NCI-H1092 treated with DMSO at 0.1 percent for 48 hours (cell line): Measurements from ENCODE around the gene ZNF337.
"Not testable (repeated sequence)": the region's sequence is repeated elsewhere in the genome, so short reads cannot be mapped to it uniquely, and the experiment has no call there.

Experiments
- DNase-seq: peaks from one replicate; lab custom pipeline; 2025; lab: John Stamatoyannopoulos, UW

The ZNF337 gene

DNA sequence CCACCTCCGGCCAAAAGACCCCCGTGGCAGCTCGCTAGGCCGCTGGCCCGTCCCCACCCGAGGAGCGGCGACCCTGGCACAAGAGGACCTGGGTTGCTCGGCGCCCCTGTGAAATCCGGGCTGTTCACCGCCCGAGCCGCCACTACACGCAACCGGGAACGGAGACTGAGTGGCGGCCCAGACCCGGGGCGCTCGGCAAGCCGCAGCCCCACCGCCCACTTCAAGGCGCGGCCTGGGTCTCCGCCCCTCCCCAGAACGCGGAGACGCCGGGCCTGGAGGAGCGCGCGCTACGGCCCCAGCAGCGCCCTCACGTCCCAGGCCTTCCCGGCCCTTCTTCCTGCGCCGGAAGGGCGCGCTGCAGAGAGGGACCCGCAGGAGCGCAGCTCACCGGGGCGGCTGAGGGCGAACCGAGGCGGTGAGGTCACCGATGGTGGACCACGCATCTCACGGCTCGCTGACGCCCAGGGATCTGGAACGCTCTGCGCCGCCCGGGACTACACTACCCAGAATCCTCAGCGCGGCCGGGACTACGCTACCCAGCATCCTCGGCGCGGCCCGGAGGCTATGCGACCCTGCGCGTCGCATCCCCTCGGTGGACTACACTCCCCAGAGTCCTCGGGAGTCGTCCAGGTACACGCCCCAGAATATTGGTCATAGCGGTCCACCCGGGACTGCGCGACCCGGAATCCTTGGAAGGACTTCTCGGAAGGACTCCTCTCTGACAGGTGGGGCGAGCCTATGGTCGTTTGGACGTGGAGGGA is at the start of gene ZNF337:
Gene ZNF337, minus strand, starts transcription at position 483 of the 761 bp plus-strand sequence. CDS start 10,436 bp downstream, outside the sequence.
- peak; percentile 94 for DNase-seq

DNA sequence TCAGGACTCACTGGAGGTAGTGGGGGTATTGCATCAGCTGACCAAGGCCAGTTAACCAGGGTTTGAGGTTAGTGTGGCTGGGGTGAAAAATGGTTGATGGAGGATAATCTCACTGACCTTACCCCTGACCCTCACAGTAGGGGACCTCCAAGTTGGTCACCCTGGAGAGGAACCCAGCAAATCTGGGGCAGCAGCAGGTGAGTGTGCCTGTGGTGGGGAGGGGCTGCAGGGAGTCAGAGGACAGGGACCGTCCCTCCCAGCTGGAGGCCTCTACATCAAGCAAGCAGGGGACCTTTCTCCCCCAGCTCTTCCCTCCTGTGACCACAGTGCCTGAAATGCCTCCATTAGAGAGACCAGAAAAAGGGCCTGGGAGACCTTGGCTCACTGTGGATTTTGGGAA is 49.1 kb upstream of the ZNF337 start:
- no peak for DNase-seq

DNA sequence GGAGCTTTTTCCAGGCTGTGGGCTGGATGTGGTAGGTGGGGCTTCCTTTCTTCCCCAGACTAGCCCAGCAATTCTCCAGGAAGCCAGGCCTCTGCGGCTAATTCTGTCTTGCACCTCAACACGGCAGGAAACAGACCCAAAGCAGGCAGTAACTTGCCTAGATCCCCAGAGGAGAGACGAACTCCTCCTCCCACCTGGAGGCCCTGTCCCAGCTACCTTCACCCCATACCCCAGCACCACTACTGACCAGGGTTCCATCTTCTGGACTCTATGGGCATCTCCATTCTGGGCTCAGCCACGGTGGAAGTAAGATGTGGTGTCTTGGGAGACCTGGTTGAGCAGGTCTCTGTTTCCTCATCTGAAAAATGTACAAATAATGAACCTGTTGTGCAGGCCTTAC is 48.4 kb upstream of the ZNF337 start:
- DNase-seq, result no peak

DNA sequence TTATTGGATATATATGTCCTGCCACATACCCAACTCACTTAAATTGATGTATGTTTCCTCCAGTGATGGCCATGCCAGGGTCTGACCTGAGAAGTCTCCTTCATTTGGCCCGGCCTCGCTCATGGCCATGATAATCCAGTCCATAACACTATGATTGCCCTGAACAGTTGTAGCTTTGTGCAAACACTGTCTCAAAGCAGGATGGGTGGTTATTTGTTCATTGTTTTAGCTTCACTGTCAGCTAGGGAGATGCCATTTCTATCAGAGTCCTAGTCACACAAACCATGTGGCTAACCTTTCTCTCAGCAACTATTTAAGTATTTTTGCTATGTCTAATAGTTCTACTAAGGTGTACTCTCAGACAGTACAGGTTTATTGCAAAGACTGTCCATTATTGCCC is 47.6 kb upstream of the ZNF337 start:
- no peak for DNase-seq

DNA sequence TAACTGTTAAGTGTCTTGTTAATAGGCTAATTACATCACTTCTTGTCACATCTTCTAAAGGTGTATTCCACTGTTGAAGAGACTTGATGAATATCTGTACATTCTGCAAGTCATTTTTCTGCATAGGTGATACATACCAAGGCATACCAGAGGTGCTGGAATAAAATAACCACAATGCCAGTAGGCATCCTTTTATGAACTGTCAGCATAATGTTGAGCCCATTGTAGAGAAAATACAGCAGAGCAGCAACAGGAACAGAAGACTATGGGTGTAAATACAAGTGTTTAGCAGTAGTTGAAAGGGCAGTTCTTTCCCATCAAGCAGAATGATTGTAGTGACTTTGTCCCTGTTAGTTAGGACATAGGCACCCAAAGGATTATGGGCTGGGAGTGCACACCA is 44.4 kb upstream of the ZNF337 start:
- no peak for DNase-seq

DNA sequence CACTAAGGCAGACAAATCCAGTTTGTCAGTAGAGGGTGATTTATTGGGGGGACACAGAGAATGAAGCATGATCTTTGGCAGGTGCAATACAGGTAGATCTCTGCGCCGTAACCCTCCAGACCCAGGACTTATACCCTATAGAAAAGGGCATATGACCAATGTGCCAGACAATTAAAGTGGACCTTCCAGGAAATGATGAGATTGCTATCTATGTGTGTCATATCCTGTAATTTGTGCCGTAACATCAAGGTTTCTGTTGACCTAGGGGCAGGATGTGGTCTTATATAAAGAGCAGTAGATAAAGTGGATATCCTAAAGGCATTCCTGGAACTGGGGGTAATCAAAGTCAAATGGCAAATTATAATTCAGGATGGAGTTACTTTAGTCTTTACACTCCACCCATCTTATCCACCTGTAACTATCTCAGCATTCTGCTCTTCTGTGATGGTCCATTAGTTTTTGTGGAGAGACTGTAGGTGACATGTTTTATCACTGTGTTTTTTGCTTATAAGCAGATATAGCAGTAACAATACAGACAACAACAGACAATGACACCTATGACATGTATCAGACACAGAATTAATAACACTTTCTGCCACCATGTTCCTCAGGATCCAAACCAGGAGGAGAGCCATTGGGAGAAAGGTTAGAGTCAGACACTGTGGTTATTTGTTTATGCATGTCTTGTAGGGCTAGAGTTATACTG is 43.1 kb upstream of the ZNF337 start:
- no peak for DNase-seq

DNA sequence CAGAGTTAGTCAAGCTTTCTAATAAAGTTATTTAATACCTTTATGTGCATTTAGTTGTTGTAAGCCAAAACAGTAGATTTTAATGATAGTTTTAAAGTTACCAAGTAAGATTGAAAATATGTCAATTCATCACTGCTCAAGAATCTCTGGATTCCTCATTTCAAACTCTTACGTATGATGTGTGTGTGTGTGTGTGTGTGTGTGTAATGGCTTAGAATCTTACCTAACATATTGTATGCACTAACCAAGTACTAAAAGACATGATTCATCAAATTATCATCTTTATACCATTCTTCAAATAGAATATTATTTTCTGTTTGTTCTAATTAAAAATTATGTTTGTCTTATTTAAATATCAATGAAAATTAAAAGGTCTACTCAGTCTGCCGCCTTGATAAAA is 41.5 kb upstream of the ZNF337 start:
- no peak for DNase-seq

DNA sequence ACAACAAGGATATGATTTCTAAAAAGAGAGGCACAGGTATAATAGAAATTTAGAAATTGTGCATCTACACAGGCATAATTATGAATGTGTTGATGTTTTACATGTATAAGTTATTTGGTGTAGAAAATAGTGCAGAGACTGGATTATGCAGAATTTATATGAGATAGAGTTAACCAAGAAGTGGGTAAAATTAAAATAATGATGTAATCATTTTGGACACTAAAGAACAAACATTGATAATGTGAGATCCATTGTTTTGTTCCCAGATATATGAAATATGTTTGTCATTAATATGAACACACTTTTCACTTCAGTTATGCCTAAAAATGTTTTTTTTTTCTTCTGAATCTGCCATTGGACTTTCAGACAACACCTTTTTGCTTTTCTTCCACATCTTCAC is 37.2 kb upstream of the ZNF337 start:
- DNase-seq, result no peak

DNA sequence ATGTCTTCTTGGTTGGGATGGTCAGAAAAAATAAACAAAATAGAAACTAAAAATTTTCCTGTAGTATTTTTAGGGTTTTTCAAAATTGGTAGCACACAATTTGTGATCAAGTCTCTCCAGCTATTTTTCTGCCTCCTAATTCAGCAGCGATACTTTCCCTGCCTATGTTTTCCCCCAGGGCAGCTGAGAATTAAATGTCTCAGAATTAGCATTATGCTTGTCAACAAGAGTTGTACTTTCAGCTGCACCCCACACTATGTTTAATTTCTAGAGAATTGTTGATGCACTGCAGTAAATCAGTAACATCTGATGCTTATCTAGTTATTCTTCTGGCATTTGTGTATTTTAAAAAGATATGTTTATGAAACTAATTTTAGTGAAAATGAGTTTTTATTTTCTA is 34.2 kb upstream of the ZNF337 start:
- no peak for DNase-seq

DNA sequence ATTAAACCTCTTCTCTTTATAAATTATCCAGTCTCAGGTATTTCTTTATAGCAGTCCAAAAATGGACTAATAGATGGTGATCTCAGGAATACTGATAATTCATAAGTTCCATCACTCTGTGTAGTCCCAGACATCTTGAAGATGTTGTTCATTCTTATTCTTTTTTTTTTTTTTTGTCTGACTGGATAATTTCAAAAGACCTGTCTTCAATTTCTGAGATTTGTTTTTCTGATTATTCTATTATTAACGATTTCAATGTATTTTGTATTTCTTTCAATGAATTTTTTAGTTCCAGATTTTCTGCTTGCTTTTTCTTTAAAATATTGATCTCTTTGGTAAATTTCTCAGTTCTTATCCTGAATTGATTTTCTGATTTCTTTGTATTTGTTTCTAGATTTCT is 29.7 kb upstream of the ZNF337 start:
- no peak for DNase-seq

DNA sequence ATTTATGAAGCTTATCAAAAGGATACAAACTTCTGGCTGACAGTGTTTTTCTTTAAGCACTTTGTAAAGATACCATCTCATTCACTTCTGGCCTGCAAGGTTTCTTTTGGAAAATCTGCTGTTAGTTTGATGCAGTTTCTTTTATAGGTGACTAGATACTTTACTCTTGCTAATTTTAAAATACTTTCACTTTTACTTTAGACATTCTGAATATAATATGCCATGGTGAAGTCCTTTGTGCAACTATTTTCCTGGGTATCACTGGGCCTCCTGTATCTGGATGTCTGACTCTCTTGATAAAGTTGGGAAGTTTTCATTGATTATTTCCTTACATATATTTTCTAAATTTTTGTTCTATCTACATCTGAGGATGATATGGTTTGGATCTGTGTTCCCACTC is 29.0 kb upstream of the ZNF337 start:
- no peak for DNase-seq

DNA sequence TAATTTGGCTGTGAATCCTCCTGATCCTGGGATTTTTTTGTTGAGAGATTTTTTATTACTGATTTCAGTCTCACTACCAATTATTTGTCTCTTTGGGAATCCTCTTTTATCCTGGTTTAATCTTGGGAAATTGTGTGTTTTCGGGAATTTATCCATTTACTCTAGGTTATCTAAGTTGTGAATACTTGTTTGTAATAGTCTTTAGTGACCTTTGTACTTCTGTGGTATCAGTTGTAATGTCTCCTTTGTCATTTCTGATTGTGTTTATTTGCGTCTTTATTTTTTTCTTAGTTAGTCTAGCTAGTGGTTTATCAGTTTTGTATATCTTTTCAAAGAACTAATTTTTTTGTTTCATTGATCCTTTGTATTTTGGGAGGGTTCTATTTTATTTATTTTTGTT is 27.3 kb upstream of the ZNF337 start:
- no peak for DNase-seq

DNA sequence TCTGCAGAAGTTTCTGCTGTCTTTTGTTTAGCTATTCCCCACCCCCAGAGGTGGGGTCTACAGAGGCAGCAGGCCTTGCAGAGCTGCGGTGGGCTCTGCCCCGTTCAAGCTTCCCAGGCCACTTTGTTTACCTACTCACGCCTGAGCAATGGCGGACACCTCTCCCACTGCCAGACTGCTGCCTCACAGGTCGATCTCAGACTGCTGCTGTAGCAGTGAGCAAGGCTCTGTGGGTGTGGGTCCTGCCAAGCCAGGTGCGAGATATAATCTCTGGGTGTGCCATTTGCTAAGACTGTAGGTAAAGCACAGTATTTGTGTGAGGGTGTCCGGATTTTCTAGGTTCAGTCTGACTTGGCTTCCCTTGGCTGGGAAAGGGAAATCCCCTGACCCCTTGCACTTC is 23.6 kb upstream of the ZNF337 start:
- DNase-seq, result no peak

DNA sequence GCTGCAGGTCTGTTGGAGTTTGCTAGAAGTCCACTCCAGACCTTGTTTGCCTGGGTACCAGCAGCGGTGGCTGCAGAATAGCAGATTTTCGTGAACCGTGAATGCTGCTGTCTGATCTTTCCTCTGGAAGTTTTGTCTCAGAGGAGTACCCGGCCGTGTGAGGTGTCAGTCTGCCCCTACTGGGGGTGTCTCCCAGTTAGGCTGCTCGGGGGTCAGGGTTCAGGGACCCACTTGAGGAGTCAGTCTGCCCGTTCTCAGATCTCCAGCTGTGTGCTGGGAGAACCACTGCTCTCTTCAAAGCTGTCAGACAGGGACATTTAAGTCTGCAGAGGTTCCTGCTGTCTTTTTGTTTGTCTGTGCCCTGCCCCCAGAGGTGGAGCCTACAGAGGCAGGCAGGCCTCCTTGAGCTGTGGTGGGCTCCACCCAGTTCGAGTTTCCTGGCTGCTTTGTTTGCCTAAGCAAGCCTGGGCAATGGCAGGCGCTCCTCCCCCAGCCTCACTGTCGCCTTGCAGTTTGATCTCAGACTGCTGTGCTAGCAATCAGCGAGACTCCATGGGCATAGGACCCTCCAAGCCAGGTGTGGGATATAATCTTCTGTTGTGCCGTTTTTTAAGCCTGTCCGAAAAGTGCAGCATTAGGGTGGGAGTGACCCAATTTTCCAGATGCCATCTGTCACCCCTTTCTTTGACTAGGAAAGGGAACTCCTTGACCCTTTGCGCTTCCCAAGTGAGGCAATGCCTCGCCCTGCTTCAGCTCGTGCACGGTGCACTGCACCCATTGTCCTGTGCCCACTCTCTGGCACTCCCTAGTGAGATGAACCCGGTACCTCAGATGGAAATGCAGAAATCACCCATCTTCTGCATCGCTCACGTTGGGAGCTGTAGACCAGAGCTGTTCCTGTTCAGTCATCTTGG is 22.5 kb upstream of the ZNF337 start:
- DNase-seq, result not testable (repeated sequence)

DNA sequence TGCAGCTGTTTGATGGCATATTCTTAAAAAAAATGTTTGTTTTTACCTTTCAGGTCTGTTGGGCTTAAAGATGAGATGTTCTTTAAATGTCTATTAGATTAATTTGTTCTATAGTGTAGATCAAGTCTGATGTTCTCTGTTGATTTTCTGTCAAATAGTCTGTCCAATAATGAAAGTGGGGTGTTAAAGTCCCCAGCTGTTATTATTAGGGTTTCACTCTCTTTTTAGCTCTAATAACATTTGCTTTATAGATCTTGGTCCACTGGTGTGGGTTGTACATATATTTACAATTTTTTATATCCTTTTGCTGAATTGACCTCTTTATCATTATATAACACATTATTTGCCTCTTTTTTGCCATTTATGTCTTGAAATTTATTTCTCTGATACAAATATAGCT is 11.0 kb upstream of the ZNF337 start:
- DNase-seq, result no peak

DNA sequence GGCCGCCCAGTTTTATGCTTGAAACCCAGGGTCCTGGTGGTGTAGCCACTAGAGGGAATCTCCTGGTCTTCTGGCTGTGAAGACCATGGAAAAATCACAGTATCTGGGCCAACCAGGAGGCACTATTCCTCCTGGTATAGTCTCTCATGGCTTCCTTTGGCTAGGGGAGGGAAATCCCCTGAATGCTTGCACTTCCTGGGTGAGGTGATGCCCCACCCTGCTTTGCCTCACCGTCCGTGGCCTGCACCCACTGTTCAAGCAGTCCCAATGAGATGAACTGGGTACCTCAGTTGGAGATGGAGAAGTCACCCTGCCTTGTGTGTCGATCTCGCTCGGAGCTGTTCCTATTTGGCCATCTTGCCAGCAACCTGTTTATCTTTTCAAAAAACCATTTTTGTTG is 10.1 kb upstream of the ZNF337 start:
- no peak for DNase-seq

DNA sequence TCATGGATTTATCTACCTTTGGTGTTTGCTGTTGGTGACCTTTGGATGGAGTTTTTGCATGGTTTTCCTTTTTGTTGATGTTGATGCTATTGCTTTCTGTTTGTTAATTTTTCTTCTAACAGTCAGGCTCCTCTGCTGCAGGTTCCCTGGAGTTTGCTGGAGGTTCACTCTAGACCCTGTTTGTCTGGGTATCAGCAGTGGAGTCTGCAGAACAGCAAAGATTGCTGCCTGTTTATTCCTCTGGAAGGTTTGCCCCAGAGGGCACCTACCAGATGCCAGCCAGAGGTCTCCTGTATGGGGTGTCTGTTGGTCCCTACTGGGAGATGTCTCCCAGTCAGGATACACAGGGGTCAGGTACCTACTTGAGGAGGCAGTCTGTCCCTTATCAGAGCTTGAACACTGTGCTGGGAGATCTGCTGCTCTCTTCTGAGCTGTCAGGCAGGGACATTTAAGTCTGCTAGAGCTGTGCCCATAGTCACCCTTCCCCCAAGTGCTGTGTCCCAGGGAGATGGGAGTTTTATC is 9.2 kb upstream of the ZNF337 start:
- no peak for DNase-seq

DNA sequence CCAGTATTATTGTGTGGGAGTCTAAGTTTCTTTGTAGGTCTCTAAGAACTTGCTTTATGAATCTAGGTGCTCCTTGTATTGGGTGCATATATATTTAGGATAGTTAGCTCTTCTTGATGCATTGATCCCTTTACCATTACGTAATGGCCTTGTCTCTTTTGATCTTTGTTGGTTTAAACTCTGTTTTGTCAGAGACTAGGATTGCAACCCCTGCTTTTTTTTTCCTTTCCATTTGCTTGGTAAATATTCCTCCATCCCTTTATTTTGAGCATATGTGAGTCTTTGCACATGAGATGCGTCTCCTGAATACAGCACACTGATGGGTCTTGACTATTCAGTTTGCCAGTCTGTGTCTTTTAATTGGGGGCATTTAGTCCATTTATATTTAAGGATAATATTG is 7.7 kb upstream of the ZNF337 start:
- not testable (repeated sequence) for DNase-seq

DNA sequence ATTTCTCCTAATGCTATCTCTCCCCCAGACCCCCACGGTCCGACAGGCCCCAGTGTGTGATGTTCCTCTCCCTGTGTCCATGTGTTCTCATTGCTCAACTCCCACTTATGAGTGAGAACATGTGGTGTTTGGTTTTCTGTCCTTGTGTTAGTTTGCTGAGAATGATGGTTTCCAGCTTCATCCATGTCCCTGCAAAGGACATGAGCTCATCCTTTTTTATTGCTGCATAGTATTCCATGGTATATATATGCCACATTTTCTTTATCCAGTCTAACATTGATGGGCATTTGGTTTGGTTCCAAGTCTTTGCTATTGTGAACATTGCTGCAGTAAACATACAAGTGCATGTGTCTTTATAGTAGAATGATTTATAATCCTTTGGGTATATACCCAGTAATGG is 4.2 kb upstream of the ZNF337 start:
- not testable (repeated sequence) for DNase-seq

DNA sequence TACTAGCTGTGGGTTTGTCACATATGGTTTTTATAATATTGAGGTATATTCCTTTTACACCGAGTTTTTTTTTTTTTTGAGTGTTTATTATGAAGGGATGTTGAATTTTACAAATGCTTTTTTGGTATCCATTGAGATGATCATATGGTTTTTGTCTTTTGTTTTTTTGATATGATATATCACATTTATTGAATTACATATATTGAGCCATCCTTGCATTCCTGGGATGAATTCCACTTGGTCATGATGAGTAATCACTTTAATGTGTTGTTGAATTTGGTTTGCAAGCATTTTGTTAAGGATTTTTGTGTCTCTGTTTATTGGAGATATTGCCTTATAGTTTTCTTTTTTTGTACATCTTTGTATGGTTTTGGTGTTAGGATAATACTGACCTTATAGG is 3.3 kb upstream of the ZNF337 start:
- no peak for DNase-seq

DNA sequence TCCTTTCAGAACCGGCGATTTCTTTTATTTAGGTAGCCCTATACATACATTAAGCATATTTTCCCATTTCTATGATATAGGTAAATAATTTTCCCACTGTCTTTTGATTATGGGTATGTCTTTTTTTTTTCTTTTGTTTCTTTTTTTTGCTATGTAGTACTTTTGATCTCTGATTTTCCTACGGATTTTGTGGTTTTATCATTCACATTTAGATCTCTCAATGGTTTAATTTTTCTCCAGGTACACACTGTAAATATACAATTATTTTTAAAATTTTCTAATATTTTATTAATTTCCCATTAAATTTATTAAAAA is 436 bp upstream of the ZNF337 start:
- no peak for DNase-seq

DNA sequence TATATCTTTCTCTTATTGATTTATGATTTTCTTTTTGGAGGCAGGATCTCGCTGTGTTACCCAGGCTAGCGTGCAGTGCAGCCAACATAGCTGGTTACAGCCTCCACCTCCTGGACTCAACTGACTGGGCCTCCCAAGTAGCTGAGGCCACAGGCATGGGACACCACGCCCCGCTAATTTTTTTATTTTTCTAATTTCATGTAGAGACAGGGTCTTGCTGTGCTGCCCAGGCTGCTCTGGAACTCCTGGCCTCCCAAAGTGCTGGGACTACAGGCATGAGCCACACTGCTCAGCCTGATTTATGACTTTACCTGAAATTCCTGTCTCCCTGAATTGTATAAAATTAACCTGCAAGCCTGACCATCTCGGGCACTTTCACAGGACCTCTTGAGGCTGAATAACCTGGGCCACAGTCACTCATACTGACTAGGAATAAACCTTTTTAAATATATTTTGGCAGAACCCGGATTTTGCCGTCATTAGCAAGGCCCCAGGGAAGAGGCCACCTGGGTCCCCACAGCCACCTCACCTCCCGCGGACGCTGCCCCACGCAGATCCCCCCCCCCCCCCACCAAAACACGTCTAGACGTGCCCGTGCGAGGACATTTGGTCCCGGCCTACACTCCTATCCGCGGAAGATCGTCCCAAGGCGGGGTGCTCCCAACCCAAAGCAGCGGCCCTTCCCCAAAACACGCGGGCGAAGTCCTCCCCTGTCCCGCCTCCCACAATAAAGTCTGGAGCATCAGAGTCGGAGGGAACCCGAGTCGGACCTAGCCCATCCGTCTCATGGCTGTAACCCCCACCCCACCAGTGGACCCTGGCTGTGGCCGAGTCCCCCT is 902 bp downstream of the ZNF337 start:
- DNase-seq, result no peak
